Testis (tissue), 2 donors: ENCODE data around the gene PLIN4.

ENCODE experiments used
- CTCF ChIP-seq, 3 experiments: fragments of 450-650 bp in 2 of 3; fragments of 200-600 bp in 1 of 3; sonication (generic) in 1 of 3; IDR thresholded peaks; one replicate each; pipeline ENCODE4 v1.5.1; 2016 to 2019; ENCODE audit warnings: antibody characterized with exemption in 3 of 3, mild to moderate bottlenecking in 2 of 3, moderate library complexity in 1 of 3
- POLR2A ChIP-seq: fragments of 450-650 bp; IDR thresholded peaks from one replicate; pipeline ENCODE4 v1.6.1; 2017; ENCODE audit warnings: antibody characterized with exemption, mild to moderate bottlenecking, moderate library complexity

- no peak for TF ChIP-seq CTCF (IDR thresholded peaks at IDR 0.05)
- TF ChIP-seq POLR2A, result no peak
Observed at GRCh38 chr19:4550479-4551050, 32.3 kb upstream of the PLIN4 start.
